GM19468 (cell line): ENCODE measurements around the gene TIGD6.

Source experiments
- ATAC-seq: cut with Tn5 transposase; IDR thresholded peaks from one replicate; pipeline ENCODE4 v1.9.1; 2021; ENCODE audit warnings: mild to moderate bottlenecking, moderate library complexity, moderate number of reproducible peaks; ENCODE audit not compliant: unreplicated experiment; ENCODE audit errors: extremely low read depth

Gene TIGD6

DNA sequence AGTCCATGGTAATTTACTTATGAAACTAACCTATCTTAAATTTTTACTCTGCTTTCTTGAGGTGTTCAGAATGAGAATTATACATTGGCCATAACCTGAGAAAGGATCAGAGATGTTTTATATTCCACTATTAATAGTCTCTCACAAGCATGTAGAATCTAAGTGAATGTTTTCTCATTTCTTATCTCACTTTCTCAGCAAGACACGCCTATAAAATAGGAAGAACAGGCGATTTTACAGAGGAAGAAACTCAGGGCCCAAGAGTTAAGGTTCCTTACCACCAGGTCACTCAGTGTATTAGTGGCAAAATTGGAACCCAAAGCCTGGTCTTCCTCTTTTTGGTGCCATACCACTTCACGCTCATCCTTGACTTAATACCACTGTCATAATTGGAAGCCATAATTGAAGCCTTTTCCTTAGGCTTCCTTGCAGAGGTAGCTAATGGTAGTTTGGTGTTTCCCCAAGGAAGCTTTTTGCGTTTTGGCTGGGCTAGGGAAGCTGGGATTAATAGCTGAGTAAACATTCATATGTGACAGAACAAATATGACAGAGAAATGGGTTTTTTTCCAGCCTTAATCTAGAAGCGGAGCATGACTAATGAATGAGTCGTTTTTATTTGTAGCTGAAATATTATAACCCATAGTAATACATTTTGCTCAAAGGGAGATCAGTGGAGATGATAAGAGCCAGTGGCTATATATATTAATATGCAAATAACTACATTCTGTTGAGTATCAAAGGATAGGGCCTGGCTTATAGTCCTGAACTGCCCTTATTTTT is 17.0 kb upstream of the TIGD6 start:
- ATAC-seq = no peak

DNA sequence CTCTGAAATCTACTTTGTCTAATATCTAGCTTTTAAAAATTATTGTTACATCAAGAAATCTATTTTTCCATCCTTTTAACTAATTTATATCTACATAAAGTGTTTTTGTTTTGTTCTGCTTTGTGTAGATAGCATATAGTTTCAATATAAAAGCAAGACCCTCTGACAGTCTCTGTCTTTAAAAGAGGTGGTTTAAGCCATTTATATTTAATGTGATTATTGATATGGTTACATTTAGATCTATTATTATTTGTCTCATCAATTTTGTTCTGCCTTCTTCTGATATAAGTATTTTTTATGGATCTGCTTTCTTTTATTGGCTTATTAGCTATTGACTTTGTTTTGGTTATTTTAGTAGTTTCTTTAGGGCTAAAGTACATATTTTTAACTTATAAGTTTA is 16.1 kb upstream of the TIGD6 start:
- ATAC-seq = no peak

DNA sequence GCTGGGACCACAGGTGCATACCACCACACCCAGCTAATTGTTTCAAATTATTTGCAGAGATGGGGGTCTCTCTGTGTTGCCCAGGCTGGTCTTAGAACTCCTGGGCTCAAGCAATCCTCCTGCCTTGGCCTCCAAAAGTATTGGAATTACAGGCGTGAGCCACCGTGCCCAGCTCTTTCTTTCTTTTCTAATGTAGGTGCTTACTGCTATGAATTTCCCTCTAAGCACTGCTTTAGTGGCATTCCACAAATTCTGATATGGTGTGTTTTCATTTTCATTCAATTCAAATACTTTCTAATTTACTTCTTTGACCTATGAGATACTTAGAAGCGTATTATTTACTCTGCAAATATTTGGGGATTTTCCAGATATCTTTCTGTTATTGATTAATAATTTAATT is 15.0 kb upstream of the TIGD6 start:
- ATAC-seq = no peak

DNA sequence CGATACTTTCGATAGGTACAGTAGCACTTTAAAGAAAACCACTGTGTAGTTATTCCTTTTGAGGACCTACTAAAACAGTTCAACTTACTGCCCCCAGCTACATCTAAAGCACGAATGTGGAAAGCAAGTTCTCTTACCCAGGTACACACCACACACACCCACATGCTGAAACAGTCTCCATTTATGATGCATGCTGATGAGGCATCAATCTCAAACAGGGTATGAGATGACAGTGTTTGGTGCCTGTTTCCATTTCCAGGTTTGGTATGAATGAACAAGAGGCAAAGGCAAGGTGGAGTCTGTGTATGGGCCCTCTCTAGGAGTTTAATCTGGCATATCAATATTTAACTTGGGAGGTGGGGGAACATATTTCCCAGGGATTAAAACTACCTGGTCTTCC is 14.0 kb upstream of the TIGD6 start:
- ATAC-seq = no peak

DNA sequence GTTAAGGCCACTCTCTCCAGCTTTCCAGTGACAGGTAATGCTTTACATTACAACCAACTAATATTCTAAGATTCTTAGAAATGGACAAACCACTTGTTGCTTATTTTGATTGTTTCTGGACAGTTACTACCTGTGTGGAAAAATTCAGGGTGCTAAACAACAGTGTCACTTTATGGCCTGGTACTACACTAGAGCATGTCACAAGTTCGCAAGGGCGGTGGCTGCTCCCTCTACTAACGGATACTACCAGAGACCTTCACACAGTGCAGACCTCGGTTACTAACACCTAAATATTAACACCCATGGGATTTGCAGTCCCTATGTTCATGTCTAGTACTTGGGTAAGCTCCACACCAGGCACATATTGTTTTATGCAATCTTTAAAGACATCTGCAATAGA is 13.5 kb upstream of the TIGD6 start:
- ATAC-seq = no peak

DNA sequence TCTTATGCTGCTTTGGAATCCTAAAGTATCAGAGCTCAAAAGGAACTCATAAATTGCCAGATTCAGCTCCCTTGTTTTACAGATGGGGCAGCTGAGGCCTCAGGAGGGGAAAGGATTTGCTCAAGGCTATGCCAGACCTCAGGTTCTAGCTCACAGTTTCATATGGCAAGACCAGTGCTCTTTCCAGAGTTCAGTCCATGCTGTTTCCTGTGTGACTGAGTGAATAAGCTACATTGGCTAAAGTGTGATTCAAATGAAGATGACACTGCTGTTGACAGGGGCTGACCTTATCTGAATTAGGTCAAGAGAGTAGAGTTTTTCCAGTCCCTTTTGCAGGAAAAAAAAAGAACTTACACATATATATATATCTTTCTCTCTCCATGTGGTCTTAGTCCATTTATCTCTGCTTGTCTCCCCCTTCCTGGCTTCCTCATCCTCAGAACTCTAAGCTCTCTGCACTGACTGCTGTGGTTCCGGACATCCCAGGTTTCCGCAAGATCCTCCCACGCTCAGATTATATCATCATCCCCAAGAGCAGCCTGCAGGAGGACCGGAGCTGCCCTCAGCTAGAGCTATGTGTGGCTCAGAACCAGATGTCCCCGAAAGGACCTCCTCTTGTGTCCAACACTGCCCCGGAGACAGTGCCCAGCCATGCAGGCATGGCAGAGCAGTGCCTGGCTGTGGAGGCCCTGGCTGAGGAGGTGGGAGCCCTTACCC is 9.4 kb upstream of the TIGD6 start:
- ATAC-seq = no peak

DNA sequence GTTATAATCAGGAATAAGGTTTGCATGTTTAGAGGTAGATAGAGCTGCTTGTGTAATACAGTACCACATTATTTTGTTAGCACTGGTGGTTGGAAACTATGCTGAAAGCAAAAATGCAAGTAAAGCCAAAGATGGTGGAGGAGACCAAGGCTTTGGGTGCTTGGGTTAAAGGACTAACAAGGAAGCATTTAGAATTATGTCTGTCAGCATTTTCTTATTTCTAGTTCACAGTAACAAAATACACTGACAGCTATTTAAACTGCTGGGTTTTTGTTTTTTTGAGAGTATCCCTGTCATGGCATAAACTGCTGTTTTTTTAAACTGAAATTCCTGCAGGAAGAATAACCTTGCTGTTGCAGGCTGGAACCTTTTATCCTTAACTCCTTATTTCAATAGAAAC is 6.6 kb upstream of the TIGD6 start:
- no peak for ATAC-seq

DNA sequence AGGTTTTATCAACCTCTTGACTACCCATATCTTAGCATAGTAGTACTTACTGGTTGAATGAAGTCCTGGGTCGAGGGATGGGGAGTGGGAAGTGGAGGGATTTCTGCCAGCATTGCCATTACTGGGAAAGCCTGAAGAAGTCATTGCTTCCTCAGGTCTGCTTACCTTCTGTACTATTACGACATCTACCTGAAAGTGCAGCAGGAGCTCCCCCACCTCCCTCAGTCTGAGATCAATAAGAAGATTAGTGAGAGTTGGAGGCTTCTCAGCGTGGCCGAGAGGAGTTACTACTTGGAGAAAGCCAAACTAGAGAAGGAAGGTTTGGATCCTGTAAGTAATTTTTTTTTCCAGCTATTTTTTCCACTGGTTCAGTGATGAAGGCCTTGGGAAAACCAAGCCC is 5.9 kb upstream of the TIGD6 start:
- ATAC-seq = no peak

DNA sequence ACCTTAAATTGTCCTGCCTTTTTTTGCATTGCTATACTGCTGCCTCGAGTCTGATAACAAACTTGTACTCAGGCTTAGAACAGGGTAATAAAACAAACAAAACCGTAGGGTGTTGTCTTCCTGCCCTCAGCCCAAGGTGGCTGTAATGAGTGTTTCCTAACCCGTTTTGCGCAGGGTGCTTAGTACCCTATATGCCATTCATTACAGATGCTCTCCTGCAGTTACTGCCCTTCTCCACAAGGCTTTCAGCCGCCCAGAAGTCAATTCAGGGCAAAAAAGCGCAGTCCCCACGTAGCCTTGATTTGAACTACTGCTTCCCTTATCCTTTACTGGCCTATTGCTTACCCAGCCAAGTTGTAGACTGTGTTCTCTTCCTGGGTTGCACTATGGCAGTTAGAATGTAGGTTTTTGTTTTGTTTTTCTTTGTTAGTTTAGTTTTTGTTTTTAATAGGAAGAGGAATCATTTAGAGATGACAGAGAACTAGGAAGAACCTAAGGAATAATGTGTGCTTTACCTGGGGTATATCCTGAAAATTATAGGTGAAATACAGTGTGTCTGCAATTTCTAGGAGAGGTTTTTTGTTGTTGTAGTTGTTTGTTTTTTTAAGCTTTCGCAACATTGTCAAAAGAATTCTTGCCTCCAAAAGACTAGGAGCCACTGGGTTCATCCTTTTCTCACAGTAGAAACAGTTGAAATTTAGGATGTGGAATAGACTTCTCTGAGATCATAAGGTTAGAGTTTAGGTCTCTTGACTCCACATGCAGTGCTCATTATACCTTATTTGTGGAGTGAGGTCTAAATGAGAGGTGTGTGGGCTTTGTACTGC is 1.4 kb upstream of the TIGD6 start:
- peak; percentile 67 for ATAC-seq

DNA sequence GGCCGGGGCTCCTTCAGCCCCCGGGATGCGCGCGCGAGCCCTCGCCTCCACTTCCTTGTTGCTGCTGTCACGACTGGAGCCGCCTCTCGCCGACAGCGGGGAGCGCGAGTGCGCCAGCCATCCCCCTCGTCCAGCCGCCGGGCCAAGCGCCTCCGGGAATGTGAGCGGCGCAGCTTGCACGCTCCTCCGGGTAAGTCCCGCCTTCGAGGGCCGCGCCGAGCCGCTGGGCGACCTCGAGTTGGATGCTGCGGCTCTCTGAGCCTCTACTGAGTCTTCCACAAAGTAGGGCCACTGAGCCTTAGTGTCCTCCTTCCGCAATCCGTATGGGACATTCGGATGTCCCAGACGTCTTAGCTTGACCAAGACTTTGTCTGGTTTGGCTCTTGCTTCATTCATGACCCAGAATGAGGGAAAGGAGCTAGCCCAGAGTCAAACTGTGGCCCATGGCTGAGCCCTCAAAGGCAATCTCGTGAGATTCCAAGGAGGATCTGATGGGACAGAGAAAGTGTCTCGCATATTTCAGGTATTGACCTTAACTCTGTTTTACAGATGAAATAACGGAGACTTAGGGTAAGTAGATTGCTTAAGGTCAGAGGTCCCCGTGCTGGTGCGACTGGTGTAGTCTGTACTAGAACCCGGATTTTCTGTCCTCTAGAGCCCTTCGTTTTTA is 671 bp upstream of the TIGD6 start:
- ATAC-seq = no peak

DNA sequence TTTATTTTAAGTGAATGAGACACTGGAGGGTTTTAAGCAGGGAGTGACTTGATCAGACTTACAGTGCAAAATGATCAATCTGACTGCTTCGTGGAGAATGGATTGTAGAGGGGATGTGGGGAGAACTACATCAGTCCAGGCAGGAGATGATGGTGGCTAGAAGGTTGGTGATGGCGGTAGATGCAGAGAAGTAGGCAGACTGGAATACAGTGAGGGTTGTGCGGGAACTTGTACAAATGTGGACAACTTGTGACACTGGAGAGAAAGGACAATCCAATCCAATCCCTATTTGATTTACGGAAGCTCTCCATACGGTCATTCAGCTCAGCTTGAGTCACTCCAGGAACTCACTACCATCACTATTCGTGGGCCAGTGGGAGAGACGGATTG is 593 bp downstream of the TIGD6 start:
- ATAC-seq = no peak

DNA sequence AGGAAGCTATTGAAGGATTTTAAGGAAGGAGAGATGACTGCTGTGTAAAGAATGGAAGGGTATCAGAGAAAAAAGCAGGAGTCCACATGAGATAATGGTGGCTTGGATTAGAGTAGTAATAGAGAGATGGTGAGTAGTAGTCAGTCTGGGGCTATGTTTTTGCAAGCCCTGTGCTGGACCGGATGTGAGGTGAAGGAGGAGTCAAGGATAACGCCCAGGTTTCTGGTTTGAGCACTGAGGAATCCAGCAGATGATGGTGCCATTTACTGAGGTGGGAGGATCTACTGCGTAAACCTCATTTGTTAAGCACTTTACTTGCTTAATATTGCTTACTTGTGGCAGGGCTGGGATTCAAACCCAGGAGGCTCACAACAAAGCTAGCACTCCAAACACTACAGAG is 1.1 kb downstream of the TIGD6 start:
- no peak for ATAC-seq

DNA sequence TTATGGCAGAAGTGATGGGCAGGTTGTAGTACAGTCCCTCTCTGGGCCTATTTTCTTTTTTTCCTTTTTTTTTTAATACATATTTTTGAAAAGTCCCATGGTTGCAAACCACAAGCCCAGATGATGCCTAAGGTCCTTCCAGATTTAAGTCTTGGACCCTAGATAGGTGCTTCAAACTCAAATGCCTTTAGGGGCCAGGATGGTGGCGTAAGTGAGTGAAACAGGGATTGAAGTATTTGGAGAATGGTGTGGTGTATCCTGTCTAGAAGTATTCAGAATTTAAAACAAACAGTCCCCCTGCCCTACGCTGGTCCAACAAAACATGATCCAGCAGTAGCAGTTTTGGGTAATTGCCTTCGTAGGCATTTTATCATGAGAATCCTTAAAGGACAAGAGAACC is 2.2 kb downstream of the TIGD6 start:
- ATAC-seq = no peak

DNA sequence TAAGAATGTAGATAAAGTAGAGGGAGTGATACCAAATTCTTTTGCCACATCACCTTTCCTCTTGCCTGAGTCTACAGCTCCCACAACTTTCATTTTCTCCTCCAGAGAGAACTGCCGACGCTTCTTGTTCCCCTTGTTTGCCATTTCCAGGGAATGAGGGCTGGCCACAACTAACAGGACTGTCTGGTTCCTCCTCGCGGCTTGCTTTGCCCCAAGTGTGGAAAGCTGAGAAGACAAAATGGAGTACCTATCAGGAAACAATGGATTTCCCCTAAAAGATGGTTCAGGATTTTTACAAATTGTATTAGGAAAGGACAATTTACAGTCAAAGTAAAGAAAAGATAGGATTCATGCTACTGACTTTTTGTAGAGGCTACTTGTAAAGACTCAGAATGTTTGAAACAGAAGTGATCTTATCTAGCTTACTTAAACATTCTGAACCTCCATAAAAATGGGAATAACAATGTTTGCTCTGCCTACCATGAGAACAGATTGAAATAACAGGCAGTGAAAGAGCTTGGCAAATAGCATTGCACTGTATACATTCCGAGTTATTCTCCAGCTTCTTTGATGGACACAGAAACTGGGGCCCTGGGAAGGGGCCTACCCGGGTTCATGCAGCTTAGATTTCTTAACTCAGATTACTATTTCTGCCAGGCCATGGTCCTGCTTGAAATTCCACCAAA is 4.1 kb downstream of the TIGD6 start:
- ATAC-seq = no peak

DNA sequence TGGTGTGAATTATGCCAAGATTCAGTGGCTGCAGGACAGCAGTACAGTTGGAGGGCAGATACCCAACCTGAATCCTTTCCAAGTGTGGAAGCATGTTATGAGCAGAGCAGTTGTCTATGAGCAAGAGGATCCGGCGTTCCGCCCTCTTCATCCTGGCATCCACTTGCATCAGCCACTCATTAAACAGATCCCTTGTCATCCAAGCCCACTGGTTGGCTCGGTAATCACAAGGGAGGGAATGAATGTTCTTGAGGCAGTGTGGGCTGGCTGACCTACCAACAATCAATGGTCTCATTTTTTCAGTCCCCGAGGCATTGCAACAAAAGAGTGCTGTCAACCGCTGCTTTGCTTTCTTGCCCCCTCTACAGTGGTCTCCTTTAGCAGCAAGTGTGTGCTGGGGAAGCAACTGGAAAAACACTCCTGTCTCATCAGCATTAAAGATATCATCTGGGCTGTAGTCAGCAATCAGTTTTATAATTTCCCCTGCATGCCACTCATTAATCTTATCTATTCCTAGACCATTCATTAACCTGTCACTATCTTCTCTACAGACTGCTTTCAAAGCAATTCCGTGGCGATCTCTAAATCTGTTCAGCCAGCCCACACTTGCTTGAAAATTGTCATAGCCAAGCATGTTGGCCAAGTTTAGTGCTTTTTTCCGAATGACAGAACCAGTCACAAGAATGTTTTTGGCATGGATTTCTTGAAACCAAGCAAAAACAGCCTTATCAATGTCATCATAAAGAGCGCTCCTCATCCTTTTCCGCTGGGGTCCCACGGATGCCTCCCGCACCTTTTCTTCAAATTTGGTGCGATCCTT is 4.9 kb downstream of the TIGD6 start:
- ATAC-seq = no peak

DNA sequence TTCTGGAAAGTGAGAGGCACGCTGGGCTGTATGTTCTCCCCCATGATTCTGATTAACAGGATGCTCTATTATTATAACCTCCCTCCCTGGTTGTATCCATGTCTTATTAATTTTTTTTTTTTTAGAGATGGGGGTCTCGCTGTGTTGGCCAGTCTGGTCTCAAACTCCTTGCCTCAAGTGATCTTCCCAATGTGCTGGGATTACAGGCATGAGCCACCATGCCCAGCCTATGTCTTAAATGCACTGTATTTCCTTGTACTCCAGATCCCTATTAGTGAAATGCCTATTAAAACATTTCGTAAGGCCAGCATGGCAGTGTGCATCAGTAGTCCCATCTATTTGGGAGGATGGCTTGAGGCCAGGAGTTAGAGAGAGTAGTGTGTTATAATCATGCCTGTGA is 7.0 kb downstream of the TIGD6 start:
- no peak for ATAC-seq

DNA sequence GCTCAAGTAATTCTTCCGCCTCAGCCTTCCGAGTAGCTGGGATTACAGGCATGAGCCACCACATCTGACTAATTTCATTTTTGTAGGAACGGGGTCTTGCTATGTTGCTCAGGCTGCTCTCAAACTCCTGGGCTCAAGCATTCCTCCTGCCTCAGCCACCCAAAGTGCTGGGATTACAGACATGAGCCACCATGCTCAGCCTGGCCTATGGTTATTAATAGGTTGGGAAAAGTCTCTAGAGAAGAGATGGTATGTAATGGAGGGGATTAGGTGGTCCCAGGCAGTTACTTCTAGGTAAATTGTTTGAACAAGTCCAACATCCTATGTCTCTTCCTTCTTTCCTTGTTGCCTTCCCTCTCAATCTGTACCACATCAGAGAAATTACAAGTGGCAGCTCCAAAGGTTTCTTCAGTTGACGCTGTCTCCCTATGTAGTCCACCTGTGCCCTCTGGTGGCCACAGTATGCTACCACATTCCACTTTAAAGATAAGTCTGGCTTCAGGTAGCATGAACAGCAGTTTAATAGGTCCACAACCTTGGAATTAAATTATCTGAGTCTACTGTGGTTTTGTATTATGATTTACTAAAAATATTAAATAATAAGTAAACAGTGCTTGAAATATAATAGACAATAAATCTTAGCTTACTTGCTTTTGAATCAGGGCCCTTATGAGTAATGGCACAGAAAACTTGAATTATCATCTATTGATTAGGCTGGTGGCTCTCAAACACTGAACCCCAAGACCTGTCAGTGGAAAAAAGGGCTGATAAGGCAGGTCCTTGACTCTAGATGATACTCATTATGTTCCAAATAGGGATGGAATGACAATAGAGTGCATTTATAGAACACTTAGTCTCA is 9.7 kb downstream of the TIGD6 start:
- ATAC-seq = peak; percentile 74

DNA sequence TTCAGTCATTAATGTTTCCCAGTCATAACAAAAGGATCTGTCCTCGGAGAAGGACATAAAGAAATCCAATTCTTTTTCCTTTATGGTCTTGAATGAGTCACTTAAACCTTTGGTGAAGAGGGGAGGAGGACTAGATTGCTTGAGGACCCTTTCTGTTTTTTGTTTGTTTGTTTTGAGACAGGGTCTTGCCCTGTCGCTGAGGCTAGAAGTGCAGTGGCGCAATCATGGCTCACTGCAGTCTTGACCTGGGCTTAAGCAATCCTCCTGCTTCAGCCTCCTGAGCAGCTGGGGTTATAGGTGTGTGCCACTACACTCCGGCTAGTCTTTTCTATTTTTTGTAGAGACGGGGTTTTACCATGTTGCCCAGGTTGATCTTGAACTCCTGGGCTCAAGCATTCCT is 12.3 kb downstream of the TIGD6 start:
- no peak for ATAC-seq
